GM23248 (cell line): ENCODE measurements around the gene KCNJ6.

Experiments used
- EZH2 ChIP-seq: fragments of 200-600 bp; sonication (generic); IDR thresholded peaks from 2 replicates; pipeline ENCODE4 v1.6.1; 2018; ENCODE audit warnings: antibody characterized with exemption, mild to moderate bottlenecking; ENCODE audit not compliant: insufficient read depth, poor library complexity, severe bottlenecking
- EZH2phosphoT487 ChIP-seq: fragments of 200-600 bp; sonication (generic); IDR thresholded peaks from 2 replicates; pipeline ENCODE4 v1.6.1; 2018; ENCODE audit warnings: antibody characterized with exemption, moderate library complexity, mild to moderate bottlenecking, low read depth; ENCODE audit not compliant: insufficient read depth

GRCh38 chr21:37668462-37669239 is 247.6 kb downstream of the KCNJ6 start:
- TF ChIP-seq EZH2phosphoT487: no peak
- no peak for TF ChIP-seq EZH2
